HepG2 (cell line): ENCODE data around the gene USP28. TPM values are rescaled to one million over a fixed set of nuclear protein-coding genes. Genes with fewer than 3 reads are reported as not detected.

Experiments
- FOXP1 ChIP-seq, 2 experiments: fragments of 450-650 bp in 1 of 2; IDR thresholded peaks; 2 replicates each; pipeline ENCODE4 v1.6.1; 2017 to 2018; ENCODE audit warnings: antibody characterized with exemption in 1 of 2
- KIAA2018 ChIP-seq: sonication (generic); formaldehyde crosslinking; IDR thresholded peaks from 2 replicates; pipeline ENCODE4 v1.5.0; 2020; ENCODE audit warnings: mild to moderate bottlenecking, missing genetic modification reagents, borderline replicate concordance
- LBX2 ChIP-seq: sonication (generic); formaldehyde crosslinking; IDR thresholded peaks from 2 replicates; pipeline ENCODE4 v1.5.0; 2020; ENCODE audit warnings: missing genetic modification reagents, mild to moderate bottlenecking, borderline replicate concordance
- MEF2D ChIP-seq: sonication (generic); formaldehyde crosslinking; IDR thresholded peaks from 2 replicates; pipeline ENCODE4 v1.5.1; 2020; ENCODE audit warnings: mild to moderate bottlenecking, missing genetic modification reagents
- NFRKB ChIP-seq: fragments of 450-650 bp; IDR thresholded peaks from 2 replicates; pipeline ENCODE4 v1.6.1; 2017
- PLSCR1 ChIP-seq: sonication (generic); formaldehyde crosslinking; IDR thresholded peaks from 2 replicates; pipeline ENCODE4 v1.5.0; 2020; ENCODE audit warnings: missing genetic modification reagents, mild to moderate bottlenecking, borderline replicate concordance
- PRDM10 ChIP-seq: sonication (generic); formaldehyde crosslinking; IDR thresholded peaks from 2 replicates; pipeline ENCODE4 v1.4.0; 2020; ENCODE audit warnings: low read depth, missing genetic modification reagents
- PTBP1 ChIP-seq: fragments of 200-400 bp; formaldehyde crosslinking; IDR thresholded peaks from 2 replicates; pipeline ENCODE4 v1.6.1; 2018; ENCODE audit warnings: low read length, low read depth; ENCODE audit not compliant: poor library complexity, severe bottlenecking
- RCOR2 ChIP-seq: IDR thresholded peaks from 2 replicates; pipeline ENCODE4 v1.6.1; 2016; ENCODE audit warnings: missing biosample characterization, missing genetic modification reagents
- SUZ12 ChIP-seq: fragments of 150-350 bp; IDR thresholded peaks from 2 replicates; pipeline ENCODE4 v1.6.1; 2014; ENCODE audit warnings: low read depth, low read length
- ZNF800 ChIP-seq: sonication (generic); formaldehyde crosslinking; IDR thresholded peaks from 2 replicates; pipeline ENCODE4 v1.4.0; 2020; ENCODE audit warnings: missing genetic modification reagents
- polyA plus RNA-seq, 8 experiments: library from polyadenylated mRNA; depleted of rRNA in 3 of 8; stranded (reverse) in 7 of 8; unstranded in 1 of 8; fragments of >200 nt; fragmentation: Illumina TruSeq in 4 of 8; extraction: Trizol in 4 of 8; gene quantifications; 2 replicates each; pipeline versions ENCODE4 v1.2.1 to v1.2.3, GENCODE V29; 2011 to 2016; ENCODE audit warnings: low read depth in 4 of 8, missing spikeins in 1 of 8, mixed read lengths in 1 of 8; ENCODE audit not compliant: insufficient read depth in 1 of 8
- total RNA-seq, 5 experiments: library from RNA; depleted of rRNA; stranded (reverse); fragments of >200 nt; fragmentation: Illumina TruSeq; extraction: Trizol; gene quantifications; 2 replicates each; pipeline ENCODE4 v1.2.3, GENCODE V29; 2016; ENCODE audit warnings: low read depth in 1 of 5

The USP28 gene
- total and polyA plus RNA-seq, 2 of the 13 experiments (the other 11 are each of a cell fraction or from before 2014, with no cell fraction given), result 29.6 to 34.3 TPM

- TF ChIP-seq PRDM10 (CRISPR knock-in tag), result no peak
- TF ChIP-seq FOXP1 (IDR thresholded peaks at IDR 0.05), result no peak
- TF ChIP-seq FOXP1 (CRISPR knock-in tag; IDR thresholded peaks at IDR 0.05), result 0 out of 2 replicates have a peak, but pooled peaks have one; percentile 9
- no peak for TF ChIP-seq PTBP1
- 0 out of 2 replicates have a peak, but pooled peaks have one; percentile 24 for TF ChIP-seq RCOR2 (CRISPR knock-in tag)
- no peak for TF ChIP-seq LBX2 (CRISPR knock-in tag)
- no peak for TF ChIP-seq NFRKB
- TF ChIP-seq SUZ12, result no peak
- TF ChIP-seq PLSCR1 (CRISPR knock-in tag), result no peak
- TF ChIP-seq ZNF800 (CRISPR knock-in tag), result peak; percentile 55; the same call in 1 of the 2 replicates
- TF ChIP-seq MEF2D (CRISPR knock-in tag), result no peak
- TF ChIP-seq KIAA2018 (CRISPR knock-in tag), result no peak
Measured at GRCh38 chr11:113875234-113876073, at the start of gene USP28 (continued).
